Neural cell (in vitro differentiated cells): ENCODE measurements around the gene EIF4B.

Source experiments
- EP300 ChIP-seq: fragments of 450-650 bp; conservative IDR thresholded peaks from 2 replicates; pipeline ENCODE4 v1.6.1; 2014; ENCODE audit warnings: antibody characterized with exemption, mild to moderate bottlenecking, moderate library complexity; ENCODE audit not compliant: poor library complexity, severe bottlenecking
- POLR2AphosphoS5 ChIP-seq: IDR thresholded peaks from 2 replicates; pipeline ENCODE4 v1.6.1; 2012
- RAD21 ChIP-seq: fragments of 450-650 bp; conservative IDR thresholded peaks from 2 replicates; pipeline ENCODE4 v1.6.1; 2014; ENCODE audit warnings: antibody characterized with exemption, mild to moderate bottlenecking, moderate library complexity
- SMC3 ChIP-seq: fragments of 450-650 bp; conservative IDR thresholded peaks from 2 replicates; pipeline ENCODE4 v1.6.1; 2014; ENCODE audit warnings: antibody characterized with exemption, mild to moderate bottlenecking, moderate library complexity; ENCODE audit not compliant: poor library complexity
- TAF1 ChIP-seq: IDR thresholded peaks from 2 replicates; pipeline ENCODE4 v1.6.1; 2012; ENCODE audit warnings: low read depth
- TF ChIP-seq, protein P1 (sequence below): fragments of 450-650 bp; IDR thresholded peaks from 2 replicates; pipeline ENCODE4 v1.5.1; 2014; ENCODE audit warnings: antibody characterized with exemption, mild to moderate bottlenecking, moderate library complexity; ENCODE audit not compliant: poor library complexity, severe bottlenecking
- TF ChIP-seq, protein P2 (sequence below): IDR thresholded peaks from 2 replicates; pipeline ENCODE4 v1.6.1; 2012; ENCODE audit warnings: borderline replicate concordance

DNA sequence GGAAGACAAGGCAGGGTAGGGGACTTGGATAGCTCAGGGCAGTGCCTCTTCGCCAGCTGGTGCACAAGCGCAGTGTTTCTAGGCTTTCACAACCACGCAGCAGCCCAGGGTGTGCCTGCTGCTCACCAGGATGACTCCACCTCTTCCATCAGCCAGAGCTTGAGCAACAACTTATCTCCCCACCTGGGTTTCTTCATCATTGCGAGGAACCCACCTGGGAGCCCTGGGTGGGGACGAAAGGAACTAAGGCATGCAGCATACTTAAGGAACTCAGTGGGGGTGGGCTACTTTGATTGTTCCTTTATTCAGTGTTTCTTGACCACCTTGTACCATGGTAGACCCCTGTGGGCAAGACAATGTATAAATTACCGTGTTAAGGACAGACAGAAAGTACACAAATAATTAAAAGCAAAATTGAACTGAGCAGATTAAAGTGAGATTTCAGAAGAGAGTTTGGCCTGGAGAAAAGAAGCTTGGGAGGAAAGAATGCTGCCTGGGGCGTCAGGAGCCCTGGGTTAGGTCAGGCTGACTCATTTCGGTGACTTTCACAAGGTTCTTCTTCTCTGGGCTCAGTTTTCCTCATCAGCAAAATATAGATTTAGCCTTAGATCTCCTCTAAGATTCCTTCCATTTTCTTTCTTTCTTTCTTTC lies 34.5 kb upstream of the EIF4B start:
- TF ChIP-seq, protein P1, sequence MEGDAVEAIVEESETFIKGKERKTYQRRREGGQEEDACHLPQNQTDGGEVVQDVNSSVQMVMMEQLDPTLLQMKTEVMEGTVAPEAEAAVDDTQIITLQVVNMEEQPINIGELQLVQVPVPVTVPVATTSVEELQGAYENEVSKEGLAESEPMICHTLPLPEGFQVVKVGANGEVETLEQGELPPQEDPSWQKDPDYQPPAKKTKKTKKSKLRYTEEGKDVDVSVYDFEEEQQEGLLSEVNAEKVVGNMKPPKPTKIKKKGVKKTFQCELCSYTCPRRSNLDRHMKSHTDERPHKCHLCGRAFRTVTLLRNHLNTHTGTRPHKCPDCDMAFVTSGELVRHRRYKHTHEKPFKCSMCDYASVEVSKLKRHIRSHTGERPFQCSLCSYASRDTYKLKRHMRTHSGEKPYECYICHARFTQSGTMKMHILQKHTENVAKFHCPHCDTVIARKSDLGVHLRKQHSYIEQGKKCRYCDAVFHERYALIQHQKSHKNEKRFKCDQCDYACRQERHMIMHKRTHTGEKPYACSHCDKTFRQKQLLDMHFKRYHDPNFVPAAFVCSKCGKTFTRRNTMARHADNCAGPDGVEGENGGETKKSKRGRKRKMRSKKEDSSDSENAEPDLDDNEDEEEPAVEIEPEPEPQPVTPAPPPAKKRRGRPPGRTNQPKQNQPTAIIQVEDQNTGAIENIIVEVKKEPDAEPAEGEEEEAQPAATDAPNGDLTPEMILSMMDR = no peak
- TF ChIP-seq RAD21 (no peak), EP300 (no peak), POLR2AphosphoS5 (no peak), SMC3 (no peak), TAF1 (no peak)
- TF ChIP-seq, protein P2, sequence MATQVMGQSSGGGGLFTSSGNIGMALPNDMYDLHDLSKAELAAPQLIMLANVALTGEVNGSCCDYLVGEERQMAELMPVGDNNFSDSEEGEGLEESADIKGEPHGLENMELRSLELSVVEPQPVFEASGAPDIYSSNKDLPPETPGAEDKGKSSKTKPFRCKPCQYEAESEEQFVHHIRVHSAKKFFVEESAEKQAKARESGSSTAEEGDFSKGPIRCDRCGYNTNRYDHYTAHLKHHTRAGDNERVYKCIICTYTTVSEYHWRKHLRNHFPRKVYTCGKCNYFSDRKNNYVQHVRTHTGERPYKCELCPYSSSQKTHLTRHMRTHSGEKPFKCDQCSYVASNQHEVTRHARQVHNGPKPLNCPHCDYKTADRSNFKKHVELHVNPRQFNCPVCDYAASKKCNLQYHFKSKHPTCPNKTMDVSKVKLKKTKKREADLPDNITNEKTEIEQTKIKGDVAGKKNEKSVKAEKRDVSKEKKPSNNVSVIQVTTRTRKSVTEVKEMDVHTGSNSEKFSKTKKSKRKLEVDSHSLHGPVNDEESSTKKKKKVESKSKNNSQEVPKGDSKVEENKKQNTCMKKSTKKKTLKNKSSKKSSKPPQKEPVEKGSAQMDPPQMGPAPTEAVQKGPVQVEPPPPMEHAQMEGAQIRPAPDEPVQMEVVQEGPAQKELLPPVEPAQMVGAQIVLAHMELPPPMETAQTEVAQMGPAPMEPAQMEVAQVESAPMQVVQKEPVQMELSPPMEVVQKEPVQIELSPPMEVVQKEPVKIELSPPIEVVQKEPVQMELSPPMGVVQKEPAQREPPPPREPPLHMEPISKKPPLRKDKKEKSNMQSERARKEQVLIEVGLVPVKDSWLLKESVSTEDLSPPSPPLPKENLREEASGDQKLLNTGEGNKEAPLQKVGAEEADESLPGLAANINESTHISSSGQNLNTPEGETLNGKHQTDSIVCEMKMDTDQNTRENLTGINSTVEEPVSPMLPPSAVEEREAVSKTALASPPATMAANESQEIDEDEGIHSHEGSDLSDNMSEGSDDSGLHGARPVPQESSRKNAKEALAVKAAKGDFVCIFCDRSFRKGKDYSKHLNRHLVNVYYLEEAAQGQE = no peak
